Astrocyte (in vitro differentiated cells and primary cell): ENCODE data around the gene DYRK1A. TPM values are rescaled to one million over a fixed set of nuclear protein-coding genes. Genes with fewer than 3 reads are reported as not detected.

ENCODE experiments used
- DNase-seq: peaks from one replicate; pipeline ENCODE4 v3.0.0-alpha.2; 2010; ENCODE audit warnings: low read depth
- FAIRE-seq: peaks from 2 replicates; lab custom pipeline; 2011; peaks lifted over from hg19 to GRCh38; lab: Jason Lieb, UNC
- H2AFZ ChIP-seq: 2 replicates; pipeline ENCODE4 v1.6.0; 2012; ENCODE audit warnings: low read depth, low read length, inconsistent platforms
- H3K27ac ChIP-seq: 2 replicates; pipeline ENCODE4 v1.5.1; 2011; ENCODE audit warnings: low read depth, low read length, inconsistent platforms
- H3K27me3 ChIP-seq: 2 replicates; pipeline ENCODE4 v1.6.0; 2011; ENCODE audit warnings: low read length, inconsistent platforms; ENCODE audit not compliant: insufficient read depth
- H3K36me3 ChIP-seq: 2 replicates; pipeline ENCODE4 v1.5.1; 2011; ENCODE audit warnings: low read length, inconsistent platforms; ENCODE audit not compliant: insufficient read depth
- H3K4me1 ChIP-seq: 2 replicates; pipeline ENCODE4 v1.5.1; 2011; ENCODE audit warnings: low read length, inconsistent platforms; ENCODE audit not compliant: insufficient read depth
- H3K4me2 ChIP-seq: 2 replicates; pipeline ENCODE4 v1.6.0; 2012; ENCODE audit warnings: low read length, inconsistent platforms
- H3K4me3 ChIP-seq: 2 replicates; pipeline ENCODE4 v1.5.1; 2011; ENCODE audit warnings: low read depth, mild to moderate bottlenecking, low read length, inconsistent platforms; ENCODE audit not compliant: insufficient read depth
- H3K79me2 ChIP-seq: 2 replicates; pipeline ENCODE4 v1.6.0; 2012; ENCODE audit warnings: mild to moderate bottlenecking, low read length, inconsistent platforms; ENCODE audit not compliant: insufficient read depth
- H3K9ac ChIP-seq: 2 replicates; pipeline ENCODE4 v1.6.0; 2012; ENCODE audit warnings: mild to moderate bottlenecking, low read length, inconsistent platforms
- H3K9me3 ChIP-seq: 2 replicates; pipeline ENCODE4 v1.5.1; 2012; ENCODE audit warnings: low read depth, mild to moderate bottlenecking, low read length, inconsistent platforms; ENCODE audit not compliant: insufficient read depth
- H4K20me1 ChIP-seq: 2 replicates; pipeline ENCODE4 v1.6.0; 2012; ENCODE audit warnings: low read length, inconsistent platforms; ENCODE audit not compliant: insufficient read depth
- H3K27ac Mint-ChIP-seq: one replicate; pipeline ENCODE4 v1.8.0; 2021; ENCODE audit warnings: mild to moderate bottlenecking, mixed read lengths; ENCODE audit not compliant: unreplicated experiment
- H3K27me3 Mint-ChIP-seq: one replicate; pipeline ENCODE4 v1.8.0; 2021; ENCODE audit warnings: low read depth, mixed read lengths; ENCODE audit not compliant: unreplicated experiment
- H3K36me3 Mint-ChIP-seq: one replicate; pipeline ENCODE4 v1.8.0; 2021; ENCODE audit warnings: low read depth, mixed read lengths; ENCODE audit not compliant: unreplicated experiment
- H3K4me1 Mint-ChIP-seq: one replicate; pipeline ENCODE4 v1.8.0; 2021; ENCODE audit warnings: low read depth, mixed read lengths; ENCODE audit not compliant: unreplicated experiment
- H3K4me3 Mint-ChIP-seq: one replicate; pipeline ENCODE4 v1.8.0; 2021; ENCODE audit warnings: mild to moderate bottlenecking, moderate library complexity, mixed read lengths; ENCODE audit not compliant: unreplicated experiment
- H3K9me3 Mint-ChIP-seq: one replicate; pipeline ENCODE4 v1.8.0; 2021; ENCODE audit warnings: mild to moderate bottlenecking, mixed read lengths; ENCODE audit not compliant: unreplicated experiment
- EZH2 ChIP-seq: IDR thresholded peaks from 2 replicates; pipeline ENCODE4 v1.6.1; 2012; ENCODE audit warnings: mild to moderate bottlenecking, low read length, inconsistent platforms; ENCODE audit not compliant: insufficient read depth
- total RNA-seq: library from RNA; stranded (reverse); gene quantifications from 2 replicates; pipeline ENCODE4 v1.2.1, GENCODE V29; 2021
- TF ChIP-seq, protein P1 (sequence below): IDR thresholded peaks from 2 replicates; pipeline ENCODE4 v1.5.1; 2011; ENCODE audit warnings: low read depth, mild to moderate bottlenecking, inconsistent platforms, low read length, moderate library complexity; ENCODE audit not compliant: insufficient read depth

Gene DYRK1A
- total RNA-seq, 1 donor from 2014 or later: 44.6 TPM

DNA sequence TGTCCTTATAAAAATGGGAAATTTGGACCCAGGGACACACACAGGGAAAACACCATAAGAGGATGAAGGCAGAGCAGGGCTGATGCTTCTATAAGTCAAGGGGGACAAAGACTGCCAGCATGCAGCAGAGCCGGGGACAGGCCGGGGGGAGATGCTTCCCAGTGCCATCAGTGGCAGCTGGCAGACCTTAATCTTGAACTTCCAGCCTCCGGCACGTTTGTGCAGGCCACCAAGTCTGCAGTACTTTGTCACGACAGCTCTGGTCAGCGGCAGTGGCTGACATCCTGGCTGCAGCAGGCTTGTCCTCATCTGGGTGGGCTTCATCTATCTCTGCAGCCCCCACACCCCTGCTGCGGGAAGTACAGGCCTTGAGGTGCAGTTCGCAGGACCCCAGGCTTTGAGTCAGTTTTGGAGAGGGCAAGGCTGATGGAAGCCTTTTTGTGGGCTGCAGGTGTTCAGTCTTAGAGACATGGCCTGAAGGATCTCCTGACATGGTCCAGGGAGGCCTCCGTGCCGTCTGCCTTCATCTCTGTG is 186.0 kb downstream of the DYRK1A start:
- no peak for DNase-seq

GRCh38 chr21:37553078-37553481 is 186.5 kb downstream of the DYRK1A start:
- Histone ChIP-seq H3K36me3 (no peaks in the 10 kb centered on the region), H3K4me1 (no peaks in the 10 kb centered on the region), H3K9me3 (no peaks in the 10 kb centered on the region), H3K27me3 (no peaks in the 10 kb centered on the region), H3K79me2 (no peaks in the 10 kb centered on the region), H2AFZ (no peak overlapping the region), H3K27ac (no peak overlapping the region), H4K20me1 (no peaks in the 10 kb centered on the region), H3K9ac (no peak overlapping the region), H3K4me2 (no peak overlapping the region), H3K4me3 (no peak overlapping the region)
- Mint-ChIP-seq H3K4me3 (no peak overlapping the region), H3K9me3 (peaks cover 6% of the 10 kb centered on the region), H3K36me3 (no peaks in the 10 kb centered on the region), H3K27ac (no peak overlapping the region), H3K27me3 (peaks cover 9% of the 10 kb centered on the region), H3K4me1 (peaks cover 12% of the 10 kb centered on the region)
- FAIRE-seq (no peak), DNase-seq (no peak)
- no peak for TF ChIP-seq EZH2
- TF ChIP-seq, protein P1, sequence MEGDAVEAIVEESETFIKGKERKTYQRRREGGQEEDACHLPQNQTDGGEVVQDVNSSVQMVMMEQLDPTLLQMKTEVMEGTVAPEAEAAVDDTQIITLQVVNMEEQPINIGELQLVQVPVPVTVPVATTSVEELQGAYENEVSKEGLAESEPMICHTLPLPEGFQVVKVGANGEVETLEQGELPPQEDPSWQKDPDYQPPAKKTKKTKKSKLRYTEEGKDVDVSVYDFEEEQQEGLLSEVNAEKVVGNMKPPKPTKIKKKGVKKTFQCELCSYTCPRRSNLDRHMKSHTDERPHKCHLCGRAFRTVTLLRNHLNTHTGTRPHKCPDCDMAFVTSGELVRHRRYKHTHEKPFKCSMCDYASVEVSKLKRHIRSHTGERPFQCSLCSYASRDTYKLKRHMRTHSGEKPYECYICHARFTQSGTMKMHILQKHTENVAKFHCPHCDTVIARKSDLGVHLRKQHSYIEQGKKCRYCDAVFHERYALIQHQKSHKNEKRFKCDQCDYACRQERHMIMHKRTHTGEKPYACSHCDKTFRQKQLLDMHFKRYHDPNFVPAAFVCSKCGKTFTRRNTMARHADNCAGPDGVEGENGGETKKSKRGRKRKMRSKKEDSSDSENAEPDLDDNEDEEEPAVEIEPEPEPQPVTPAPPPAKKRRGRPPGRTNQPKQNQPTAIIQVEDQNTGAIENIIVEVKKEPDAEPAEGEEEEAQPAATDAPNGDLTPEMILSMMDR: no peak

More for the DNA sequence above, 186.0 kb downstream of the DYRK1A start:
- Histone ChIP-seq H3K9ac (no peak overlapping the region), H3K9me3 (no peaks in the 10 kb centered on the region), H3K4me1 (no peaks in the 10 kb centered on the region), H3K36me3 (no peaks in the 10 kb centered on the region), H3K79me2 (no peaks in the 10 kb centered on the region), H3K4me2 (no peak overlapping the region), H3K27me3 (no peaks in the 10 kb centered on the region), H2AFZ (no peak overlapping the region), H3K4me3 (no peak overlapping the region), H4K20me1 (no peaks in the 10 kb centered on the region), H3K27ac (no peak overlapping the region)
- Mint-ChIP-seq H3K4me3 (peak overlapping the region; percentile 40), H3K27me3 (peaks cover 9% of the 10 kb centered on the region), H3K36me3 (no peaks in the 10 kb centered on the region), H3K27ac (no peak overlapping the region), H3K9me3 (peaks cover 6% of the 10 kb centered on the region), H3K4me1 (peaks cover 16% of the 10 kb centered on the region)
- FAIRE-seq: no peak
- TF ChIP-seq, protein P1: no peak
- no peak for TF ChIP-seq EZH2

- Histone ChIP-seq H3K4me3 (no peak overlapping the region), H2AFZ (no peak overlapping the region), H3K4me1 (no peaks in the 10 kb centered on the region), H3K36me3 (no peaks in the 10 kb centered on the region), H3K27me3 (no peaks in the 10 kb centered on the region), H3K9me3 (no peaks in the 10 kb centered on the region), H3K4me2 (no peak overlapping the region), H3K27ac (no peak overlapping the region), H3K79me2 (no peaks in the 10 kb centered on the region), H3K9ac (no peak overlapping the region), H4K20me1 (no peaks in the 10 kb centered on the region)
- DNase-seq (no peak), FAIRE-seq (no peak)
- TF ChIP-seq EZH2: no peak
- TF ChIP-seq, protein P1: no peak
- Mint-ChIP-seq H3K27ac (no peak overlapping the region), H3K9me3 (peaks cover 6% of the 10 kb centered on the region), H3K27me3 (peaks cover 11% of the 10 kb centered on the region), H3K36me3 (no peaks in the 10 kb centered on the region), H3K4me1 (peaks cover 7% of the 10 kb centered on the region), H3K4me3 (no peak overlapping the region)
Observed at GRCh38 chr21:37554661-37555379, 188.2 kb downstream of the DYRK1A start.
